ENCODE data around the gene ADD2. TPM values are rescaled to one million over a fixed set of nuclear protein-coding genes. Genes with fewer than 3 reads are reported as not detected.

Gene ADD2
- total RNA-seq, 2 donors from 2014 or later, result 0.41 to 1.6 TPM

DNA sequence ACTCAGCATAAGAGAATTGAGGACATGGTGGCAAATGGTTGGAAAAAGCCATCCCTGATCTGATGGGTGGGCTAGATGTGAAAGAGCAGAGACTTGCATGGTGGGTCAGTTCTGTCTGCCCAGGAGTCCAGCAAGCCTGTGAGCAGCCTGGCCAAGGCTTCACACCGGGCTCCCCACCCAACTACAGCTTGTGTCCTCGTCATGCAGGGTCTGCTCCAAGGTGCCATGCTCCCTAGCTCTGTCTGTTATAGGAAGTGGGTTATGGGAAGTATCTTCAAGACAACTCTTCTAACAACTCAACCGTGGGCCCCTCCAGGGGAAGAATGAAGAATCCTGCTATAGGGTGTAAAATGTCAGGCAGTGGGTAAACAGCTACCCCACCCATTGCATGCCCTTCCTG is 97.4 kb downstream of the ADD2 start:
- Histone ChIP-seq H3K27me3 (replicated peaks; ENCODE audit: insufficient read depth) (no peaks in the 10 kb centered on the region), H3K9me3 (no peaks in the 10 kb centered on the region), H3K4me1 (ENCODE audit: control insufficient read depth in 1 of 2, low read depth in 2 of 2) (no peaks in the 10 kb centered on the region), H3K27ac (no peak overlapping the region), H3K4me3 (no peak overlapping the region), H3K36me3 (no peaks in the 10 kb centered on the region)
- no peak for ATAC-seq (ENCODE audit: insufficient number of reproducible peaks, low FRiP score, low read depth)
- no peak for DNase-seq (ENCODE audit: low spot score)
- no peak for TF ChIP-seq CTCF (IDR thresholded peaks at IDR 0.05)

DNA sequence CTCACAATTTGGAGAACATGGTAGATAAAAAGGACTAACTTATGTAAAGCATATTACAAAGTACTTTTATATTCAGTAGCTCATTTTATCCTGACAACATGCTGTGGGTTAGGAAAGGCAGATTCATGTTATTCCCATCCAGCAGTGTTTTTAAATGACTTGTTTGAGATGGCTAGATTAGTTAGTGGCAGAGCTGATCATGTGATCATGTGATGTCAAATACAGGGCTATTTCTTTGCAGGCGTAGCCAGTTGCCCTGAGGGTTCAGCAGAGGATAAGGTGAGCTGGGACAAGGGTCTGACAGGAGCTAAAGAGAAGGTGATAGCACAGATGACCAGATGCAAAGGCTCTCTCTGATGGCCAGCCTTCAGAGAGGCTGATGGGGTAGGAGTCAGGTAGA is 97.8 kb downstream of the ADD2 start:
- Histone ChIP-seq H3K27me3 (replicated peaks; ENCODE audit: insufficient read depth) (no peaks in the 10 kb centered on the region), H3K27ac (no peak overlapping the region), H3K4me3 (no peak overlapping the region), H3K36me3 (no peaks in the 10 kb centered on the region), H3K4me1 (ENCODE audit: control insufficient read depth in 1 of 2, low read depth in 2 of 2) (no peaks in the 10 kb centered on the region), H3K9me3 (no peaks in the 10 kb centered on the region)
- TF ChIP-seq CTCF (IDR thresholded peaks at IDR 0.05), result no peak
- ATAC-seq (ENCODE audit: insufficient number of reproducible peaks, low FRiP score, low read depth) (no peak), DNase-seq (ENCODE audit: low spot score) (no peak)

- DNase-seq (ENCODE audit: low spot score) (no peak), ATAC-seq (ENCODE audit: insufficient number of reproducible peaks, low FRiP score, low read depth) (no peak)
- Histone ChIP-seq H3K4me3 (no peak overlapping the region), H3K9me3 (no peaks in the 10 kb centered on the region), H3K27ac (no peak overlapping the region), H3K4me1 (ENCODE audit: control insufficient read depth in 1 of 2, low read depth in 2 of 2) (no peaks in the 10 kb centered on the region), H3K27me3 (replicated peaks; ENCODE audit: insufficient read depth) (no peaks in the 10 kb centered on the region), H3K36me3 (no peaks in the 10 kb centered on the region)
- no peak for TF ChIP-seq CTCF (IDR thresholded peaks at IDR 0.05)
Measured at GRCh38 chr2:70668911-70669310, 99.1 kb downstream of the ADD2 start.

DNA sequence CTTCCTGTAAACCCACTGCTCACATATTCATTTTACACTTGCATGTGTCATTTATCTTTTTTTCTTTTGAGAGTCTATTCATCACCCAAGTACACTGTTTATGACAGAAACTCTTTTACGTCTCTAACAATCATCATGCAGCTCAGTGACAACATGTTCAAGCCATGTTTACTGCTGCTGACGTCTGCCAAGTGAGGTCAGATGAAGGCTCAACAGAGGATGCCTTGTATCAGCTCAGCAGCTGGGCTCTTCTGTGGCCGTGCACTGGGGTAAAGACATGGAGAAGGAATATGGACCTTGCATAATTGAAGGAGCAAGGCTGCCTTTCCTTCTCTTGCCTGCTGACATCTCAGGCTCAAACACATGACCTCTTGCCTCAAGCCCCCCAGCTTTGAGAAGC is 99.6 kb downstream of the ADD2 start:
- Histone ChIP-seq H3K36me3 (no peaks in the 10 kb centered on the region), H3K4me1 (ENCODE audit: control insufficient read depth in 1 of 2, low read depth in 2 of 2) (no peaks in the 10 kb centered on the region), H3K27ac (no peak overlapping the region), H3K9me3 (no peaks in the 10 kb centered on the region), H3K27me3 (replicated peaks; ENCODE audit: insufficient read depth) (no peaks in the 10 kb centered on the region), H3K4me3 (no peak overlapping the region)
- DNase-seq (ENCODE audit: low spot score), result no peak
- no peak for ATAC-seq (ENCODE audit: insufficient number of reproducible peaks, low FRiP score, low read depth)
- no peak for TF ChIP-seq CTCF (IDR thresholded peaks at IDR 0.05)

DNA sequence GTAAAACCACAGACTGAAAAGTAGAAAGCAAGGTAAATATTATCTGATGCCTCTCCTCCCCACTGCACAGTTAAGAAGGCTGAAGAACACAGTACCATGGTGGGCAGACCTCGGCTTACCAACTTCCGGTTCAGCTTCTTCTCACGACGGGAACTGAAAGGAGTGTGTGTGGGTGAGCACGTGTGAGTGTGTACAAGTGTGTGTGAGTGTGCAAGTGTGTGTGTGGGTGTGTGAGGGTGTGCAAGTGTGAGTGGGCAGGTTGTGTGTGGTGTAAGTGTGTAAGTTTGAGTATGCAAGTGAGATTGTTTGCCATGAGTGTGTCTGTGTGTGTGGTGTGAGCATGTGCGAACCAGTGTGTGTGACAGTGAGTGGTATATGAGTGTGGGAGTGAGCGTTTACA is 103.5 kb downstream of the ADD2 start:
- TF ChIP-seq CTCF (IDR thresholded peaks at IDR 0.05), result no peak
- H3K4me1 ChIP-seq (ENCODE audit: control insufficient read depth in 1 of 2, low read depth in 2 of 2), result no peaks in the 10 kb centered on the region
- DNase-seq (ENCODE audit: low spot score), result no peak

More for the DNA sequence above, 103.5 kb downstream of the ADD2 start:
- Histone ChIP-seq H3K36me3 (no peaks in the 10 kb centered on the region), H3K27me3 (replicated peaks; ENCODE audit: insufficient read depth) (no peaks in the 10 kb centered on the region), H3K4me3 (no peak overlapping the region), H3K9me3 (no peaks in the 10 kb centered on the region), H3K27ac (no peak overlapping the region)
- ATAC-seq (ENCODE audit: insufficient number of reproducible peaks, low FRiP score, low read depth), result no peak

Data from thoracic aorta (tissue), 2 donors.